GM10248 (cell line): ENCODE data around the gene SNRPD2.
"Not testable (repeated sequence)": the region's sequence is repeated elsewhere in the genome, so short reads cannot be mapped to it uniquely, and the experiment has no call there.

Experiments used
- CTCF ChIA-PET: fragments of 300-600 bp; sonication (Branson Sonifier 250); formaldehyde crosslinking; extraction: SDS; loops from one replicate; lab custom pipeline; 2021; ENCODE audit warnings: antibody characterized with exemption; lab: Yijun Ruan, JAX
- POLR2A ChIA-PET: fragments of 350-650 bp; sonication (Branson Sonifier 250); formaldehyde crosslinking; extraction: SDS; loops from one replicate; lab custom pipeline; 2020; ENCODE audit warnings: antibody characterized with exemption; lab: Yijun Ruan, JAX
- DNase-seq: peaks from one replicate; pipeline ENCODE4 v3.0.0; 2012; ENCODE audit errors: extremely low spot score
- TF ChIP-seq, protein P1 (sequence below): IDR thresholded peaks from 2 replicates; pipeline ENCODE4 v1.5.1; 2012; ENCODE audit warnings: mild to moderate bottlenecking, low read depth; ENCODE audit errors: extremely low read depth, missing control alignments, control extremely low read depth

SNRPD2 gene

DNA sequence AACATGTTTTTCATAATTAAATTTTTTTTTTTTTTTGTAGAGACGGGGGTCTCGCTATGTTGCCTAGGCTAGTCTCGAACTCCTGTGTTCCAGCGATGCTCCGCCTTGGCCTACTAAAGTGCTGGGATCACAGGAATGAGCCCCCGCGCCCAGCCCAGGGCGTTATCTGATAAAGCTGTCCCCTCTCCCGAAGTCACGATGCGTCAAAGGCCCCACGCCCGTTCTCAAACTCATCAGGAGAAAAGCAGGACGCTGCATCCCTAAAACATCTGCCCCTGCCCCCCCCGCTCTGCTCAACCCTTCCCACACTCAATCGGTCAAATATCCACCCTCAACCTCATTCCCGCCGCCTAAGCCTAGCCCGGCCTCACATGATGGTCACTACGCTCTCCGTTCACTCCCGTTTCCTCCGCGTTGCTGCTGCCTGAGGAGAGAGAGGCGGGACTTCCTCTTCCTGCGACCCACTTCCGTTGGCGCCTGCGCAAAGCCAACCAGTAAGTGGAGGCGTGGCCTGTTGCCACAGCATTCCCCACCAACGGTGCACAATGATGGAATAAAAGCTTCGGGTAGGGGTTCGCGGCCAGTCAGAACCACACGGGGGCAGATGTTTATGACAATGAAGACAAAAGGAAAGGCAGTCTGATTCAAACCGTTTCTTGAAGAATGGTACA is at the start of gene SNRPD2:
Gene SNRPD2, minus strand, starts transcription at position 438 of the 671 bp plus-strand sequence. Its CDS starts 65 bp downstream, at position 373.
- CTCF ChIA-PET = interaction anchor here (0.6 to 6.0 kb wide), 23 partner anchors 12 to 253 kb away, joined by 3 to 100 read pairs (median 5); partner anchors contain the start of genes FBXO46, OPA3 and SIX5
- DNase-seq = peak; percentile 91
- POLR2A ChIA-PET = interaction anchor here (0.6 to 1.4 kb wide), 6 partner anchors 10 to 64 kb away, joined by 3 to 9 read pairs (median 4); no protein-coding TSS in a partner anchor

DNA sequence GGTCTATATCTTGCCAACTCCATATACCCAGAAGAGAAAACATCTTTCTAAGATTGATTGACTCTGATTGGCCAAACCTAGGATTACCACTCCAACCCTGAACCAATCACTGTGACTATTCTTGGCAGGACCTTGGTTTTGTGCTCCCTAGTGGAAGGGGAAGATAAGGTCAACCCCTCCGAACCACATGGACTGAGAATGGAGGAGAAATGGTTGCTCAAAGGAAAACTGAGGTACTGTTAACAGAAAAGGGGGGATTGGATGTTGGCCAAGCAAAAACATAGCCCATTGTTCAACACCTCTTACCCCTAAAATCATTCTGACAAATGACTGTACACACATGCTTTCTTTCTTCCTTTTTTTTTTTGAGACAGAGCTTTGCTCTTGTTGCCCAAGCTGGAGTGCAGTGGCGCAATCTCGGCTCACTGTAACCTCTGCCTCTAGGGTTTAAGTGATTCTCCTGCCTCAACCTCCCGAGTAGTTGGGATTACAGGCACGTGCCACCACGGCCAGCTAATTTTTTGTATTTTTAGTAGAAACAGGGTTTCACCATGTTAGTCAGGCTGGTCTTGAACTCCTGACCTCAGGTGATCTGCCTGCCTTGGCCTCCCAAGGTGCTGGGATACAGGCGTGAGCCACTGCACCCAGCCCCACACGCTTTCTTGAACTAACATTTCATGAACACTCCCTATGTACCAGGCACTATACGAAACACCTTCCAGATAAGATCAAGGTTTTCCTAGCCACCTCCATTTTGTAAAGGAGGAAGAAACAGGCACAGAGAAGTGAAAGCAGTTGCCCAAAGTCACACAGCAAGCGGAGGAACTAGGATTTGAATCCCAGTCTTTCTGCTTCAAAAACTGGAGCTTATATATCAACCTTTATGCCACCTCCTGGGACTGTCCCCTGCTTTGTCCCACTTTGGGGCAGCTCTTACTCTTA is 48.0 kb upstream of the SNRPD2 start:
- ChIA-PET CTCF (interaction anchor here (1.5 to 1.8 kb wide), 3 partner anchors 10 to 77 kb away, joined by 3 to 4 read pairs (median 4); no protein-coding TSS in a partner anchor), POLR2A (no interaction called here)
- no peak for DNase-seq
- TF ChIP-seq, protein P1, sequence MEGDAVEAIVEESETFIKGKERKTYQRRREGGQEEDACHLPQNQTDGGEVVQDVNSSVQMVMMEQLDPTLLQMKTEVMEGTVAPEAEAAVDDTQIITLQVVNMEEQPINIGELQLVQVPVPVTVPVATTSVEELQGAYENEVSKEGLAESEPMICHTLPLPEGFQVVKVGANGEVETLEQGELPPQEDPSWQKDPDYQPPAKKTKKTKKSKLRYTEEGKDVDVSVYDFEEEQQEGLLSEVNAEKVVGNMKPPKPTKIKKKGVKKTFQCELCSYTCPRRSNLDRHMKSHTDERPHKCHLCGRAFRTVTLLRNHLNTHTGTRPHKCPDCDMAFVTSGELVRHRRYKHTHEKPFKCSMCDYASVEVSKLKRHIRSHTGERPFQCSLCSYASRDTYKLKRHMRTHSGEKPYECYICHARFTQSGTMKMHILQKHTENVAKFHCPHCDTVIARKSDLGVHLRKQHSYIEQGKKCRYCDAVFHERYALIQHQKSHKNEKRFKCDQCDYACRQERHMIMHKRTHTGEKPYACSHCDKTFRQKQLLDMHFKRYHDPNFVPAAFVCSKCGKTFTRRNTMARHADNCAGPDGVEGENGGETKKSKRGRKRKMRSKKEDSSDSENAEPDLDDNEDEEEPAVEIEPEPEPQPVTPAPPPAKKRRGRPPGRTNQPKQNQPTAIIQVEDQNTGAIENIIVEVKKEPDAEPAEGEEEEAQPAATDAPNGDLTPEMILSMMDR = no peak

More for the DNA sequence above, at the start of gene SNRPD2:
- TF ChIP-seq, protein P1 = no peak

DNA sequence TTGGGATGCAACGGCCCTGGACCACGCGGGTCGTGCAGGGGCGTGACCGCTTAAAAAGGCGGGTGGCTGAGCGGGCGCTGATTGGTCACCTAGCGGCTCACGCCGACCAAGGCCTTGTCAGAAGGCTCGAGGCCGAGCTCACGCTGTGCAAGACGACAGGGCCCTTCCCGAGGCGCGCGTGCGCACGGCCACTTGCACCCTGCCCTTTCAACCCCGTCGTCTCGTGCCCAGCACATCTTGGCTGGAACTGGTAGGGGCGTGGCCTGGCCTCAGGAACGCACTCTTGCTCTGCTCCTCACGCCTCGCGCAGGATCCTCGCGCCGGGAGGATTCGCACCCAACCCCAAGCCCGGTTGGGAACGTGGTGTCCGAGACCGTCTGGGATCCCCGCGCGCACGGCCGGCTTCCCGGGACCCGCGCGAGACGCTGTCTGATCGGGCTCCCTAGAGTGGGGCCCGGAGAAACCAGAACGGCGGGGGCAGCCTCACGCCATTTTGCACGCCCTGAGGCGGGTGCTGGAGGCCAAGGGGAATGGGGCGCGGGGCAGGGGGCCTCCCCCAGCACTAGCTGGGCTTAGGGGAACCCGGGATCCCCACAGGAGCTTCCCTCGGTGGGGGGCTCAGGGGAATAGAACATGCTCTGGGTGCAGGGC is 41.5 kb upstream of the SNRPD2 start, which contains the start of gene MEIOSIN:
Gene MEIOSIN, plus strand, starts transcription at position 280 of the 651 bp plus-strand sequence. CDS start 1,938 bp downstream, outside the sequence.
- POLR2A ChIA-PET = no interaction called here
- TF ChIP-seq, protein P1 = no peak
- no peak for DNase-seq
- CTCF ChIA-PET = interaction anchor here (0.8 to 1.6 kb wide), 3 partner anchors 36 to 149 kb away, joined by 3 to 7 read pairs (median 4); partner anchors contain the start of genes QPCTL and SIX5

DNA sequence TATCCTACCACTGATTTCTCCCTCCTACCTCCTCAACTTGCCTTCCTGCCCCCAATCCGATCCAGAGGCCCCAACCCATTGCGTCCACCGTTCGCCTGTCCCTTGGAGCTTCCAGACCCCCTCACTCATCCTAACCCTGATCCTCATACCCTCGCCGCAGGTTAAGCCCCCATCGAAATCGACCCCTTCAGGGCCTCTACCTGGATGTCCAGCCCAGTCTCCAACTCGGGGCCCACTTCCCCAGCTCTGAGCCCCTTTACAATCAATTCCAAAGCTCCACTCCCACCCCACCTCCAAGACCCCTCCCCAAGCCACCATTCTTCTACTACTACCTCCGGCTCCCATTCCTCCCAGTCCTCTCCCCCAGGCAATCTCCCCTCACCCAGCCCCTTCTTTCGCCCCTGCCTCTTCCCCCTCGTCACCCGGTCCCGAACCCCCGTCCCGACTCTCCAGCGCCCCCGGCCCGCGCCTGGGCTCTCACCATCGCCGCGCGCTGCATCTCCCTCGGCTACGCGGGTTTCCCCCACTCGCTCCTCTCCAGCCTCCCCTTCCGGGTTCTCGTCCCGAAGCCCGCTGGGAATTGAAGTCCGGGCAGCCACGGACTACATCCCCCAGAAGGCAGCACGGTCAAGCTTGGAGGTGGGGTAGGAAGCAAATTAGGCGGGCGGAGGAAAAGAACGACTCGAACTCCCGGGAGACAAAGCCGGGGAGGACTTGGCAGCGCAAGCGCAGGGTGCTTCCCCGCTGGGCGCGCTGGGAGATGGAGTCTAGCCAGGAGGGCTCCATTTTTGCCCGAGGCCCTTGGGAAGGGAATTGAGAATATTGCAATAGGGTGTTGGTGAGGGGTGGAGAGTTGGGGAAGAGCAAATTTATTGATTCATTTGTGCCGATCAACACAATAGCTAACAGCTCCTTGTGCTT is 38.9 kb upstream of the SNRPD2 start, which contains the start of gene FBXO46:
Gene FBXO46, minus strand, starts transcription at position 529 of the 921 bp plus-strand sequence. CDS start 17,401 bp downstream, outside the sequence.
- ChIA-PET POLR2A (interaction anchor here (0.9 to 1.5 kb wide), 2 partner anchors 14 to 38 kb away, joined by 3 read pairs; partner anchors contain the start of gene SIX5), CTCF (interaction anchor here (1.2 to 3.4 kb wide), 5 partner anchors 12 to 39 kb away, joined by 3 to 17 read pairs (median 12); partner anchors contain the start of genes QPCTL and SIX5)
- TF ChIP-seq, protein P1 = peak; percentile 19

DNA sequence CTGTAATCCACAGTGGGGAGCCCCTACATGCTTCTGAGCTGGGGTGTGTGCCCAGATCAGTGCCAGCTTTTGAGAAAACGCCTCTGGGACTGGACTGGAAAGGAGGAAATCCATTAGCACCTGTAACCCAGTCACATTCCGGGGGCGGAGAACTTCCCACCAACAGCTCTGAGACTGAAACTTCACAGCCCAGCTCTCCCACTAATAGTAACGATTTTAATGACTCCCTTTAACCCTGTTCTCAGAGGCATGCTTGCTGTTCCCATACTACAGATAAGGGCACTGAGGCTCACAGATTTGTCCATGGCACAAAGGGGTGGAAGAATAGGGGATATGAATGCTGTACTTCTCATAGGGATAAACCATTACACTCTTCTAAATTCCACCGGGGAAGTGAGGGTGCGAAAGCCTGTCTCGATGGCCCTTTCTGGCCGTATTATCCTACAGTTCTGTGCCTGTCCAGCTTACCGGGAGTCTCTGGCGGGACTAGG is 38.1 kb upstream of the SNRPD2 start:
- POLR2A ChIA-PET = interaction anchor here (0.6 to 1.5 kb wide), 4 partner anchors 12 to 100 kb away, joined by 3 read pairs; partner anchors contain the start of gene SIX5

More for the DNA sequence above, 38.9 kb upstream of the SNRPD2 start, which contains the start of gene FBXO46:
- peak; percentile 96 for DNase-seq

DNA sequence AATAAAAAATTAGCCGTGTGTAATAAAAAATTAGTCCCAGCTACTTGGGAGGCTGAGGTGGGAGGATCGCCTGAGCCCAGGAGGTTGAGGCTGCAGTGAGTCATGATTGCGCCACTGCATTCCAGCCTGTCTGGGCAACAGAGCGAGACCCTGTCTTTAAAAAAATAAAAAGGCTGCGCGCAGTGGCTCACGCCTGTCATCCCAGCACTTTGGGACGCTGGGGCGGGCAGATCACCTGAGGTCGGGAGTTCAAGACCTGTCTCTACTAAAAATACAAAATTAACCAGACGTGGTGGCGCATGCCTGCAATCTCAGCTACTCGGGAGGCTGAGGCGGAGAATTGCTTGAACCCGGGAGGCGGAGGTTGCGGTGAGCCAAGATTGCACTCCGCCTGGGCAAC is 36.9 kb upstream of the SNRPD2 start:
- DNase-seq, CTCF ChIA-PET, POLR2A ChIA-PET: not testable (repeated sequence)

More for the DNA sequence above, 38.1 kb upstream of the SNRPD2 start:
- CTCF ChIA-PET = interaction anchor here (1.1 to 3.4 kb wide), 5 partner anchors 11 to 40 kb away, joined by 3 to 17 read pairs (median 8); partner anchors contain the start of genes QPCTL and SIX5
- peak; percentile 61 for DNase-seq
- TF ChIP-seq, protein P1 = no peak

DNA sequence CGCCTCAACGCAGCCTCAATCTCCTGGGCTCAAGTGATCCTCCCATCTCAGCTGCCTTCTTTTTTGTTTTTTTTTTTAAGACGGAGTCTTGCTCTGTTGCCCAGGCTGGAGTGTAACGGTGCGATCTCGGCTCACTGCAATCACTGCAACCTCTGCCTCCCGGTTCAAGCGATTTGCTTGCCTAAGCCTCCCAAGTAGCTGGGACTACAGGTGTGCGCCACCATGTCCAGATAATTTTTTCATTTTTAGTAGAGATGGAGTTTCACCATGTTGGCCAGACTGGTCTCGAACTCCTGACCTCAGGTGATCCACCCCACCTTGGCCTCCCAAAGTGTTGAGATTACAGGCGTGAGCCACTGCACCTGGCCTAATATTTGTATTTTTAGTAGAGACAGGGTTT is 28.3 kb upstream of the SNRPD2 start:
- POLR2A ChIA-PET, DNase-seq: not testable (repeated sequence)
- CTCF ChIA-PET = interaction anchor here (1.0 to 8.3 kb wide), 5 partner anchors 10 to 143 kb away, joined by 3 to 45 read pairs (median 3); partner anchors contain the start of genes FBXO46, QPCTL, SIX5 and SNRPD2
